Natural killer cell (primary cell): ENCODE measurements around the gene GLTPD2. TPM values are rescaled to one million over a fixed set of nuclear protein-coding genes. Genes with fewer than 3 reads are reported as not detected.

Experiments
- ATAC-seq, 3 donors: fragments of 150-1000 bp in 2 of 3; fragments of 200-7000 bp in 1 of 3; cut with Tn5 transposase; 1 replicate in 1 of 3; 2 replicates in 2 of 3; pipeline ENCODE4 v1.10.0; 2021; ENCODE audit warnings: mild to moderate bottlenecking in 2 of 3, moderate library complexity in 2 of 3
- DNase-seq, 2 donors: peaks; one replicate each; pipeline versions ENCODE4 v3.0.0 to v3.0.0-alpha.2; 2013 to 2021; ENCODE audit warnings: mixed read lengths in 1 of 2
- H3K27ac ChIP-seq: one replicate; pipeline ENCODE4 v1.5.1; 2013; ENCODE audit warnings: mild to moderate bottlenecking, low read length
- H3K27me3 ChIP-seq: one replicate; pipeline ENCODE4 v1.6.1; 2013; ENCODE audit warnings: low read length; ENCODE audit not compliant: control insufficient read depth, insufficient read depth
- H3K36me3 ChIP-seq: one replicate; pipeline ENCODE4 v1.6.1; 2013; ENCODE audit warnings: low read length; ENCODE audit not compliant: control insufficient read depth, insufficient read depth
- H3K4me1 ChIP-seq: one replicate; pipeline ENCODE4 v1.6.1; 2013; ENCODE audit warnings: low read length; ENCODE audit not compliant: control insufficient read depth, insufficient read depth
- H3K4me3 ChIP-seq: one replicate; pipeline ENCODE4 v1.5.1; 2013; ENCODE audit warnings: low read length
- H3K9me3 ChIP-seq: one replicate; pipeline ENCODE4 v1.6.1; 2013; ENCODE audit warnings: low read length; ENCODE audit not compliant: control insufficient read depth, insufficient read depth
- H3K27ac Mint-ChIP-seq, 2 donors: one replicate each; pipeline ENCODE4 v1.8.0; 2022; ENCODE audit warnings: mild to moderate bottlenecking in 2 of 2, mixed read lengths in 2 of 2, moderate library complexity in 1 of 2
- H3K27me3 Mint-ChIP-seq, 2 donors: one replicate each; pipeline ENCODE4 v1.8.0; 2022; ENCODE audit warnings: low read depth in 2 of 2, mixed read lengths in 2 of 2
- H3K36me3 Mint-ChIP-seq: one replicate; pipeline ENCODE4 v1.8.0; 2022; ENCODE audit warnings: mixed read lengths
- H3K4me1 Mint-ChIP-seq, 2 donors: one replicate each; pipeline ENCODE4 v1.8.0; 2022; ENCODE audit warnings: mixed read lengths in 2 of 2
- H3K4me3 Mint-ChIP-seq: one replicate; pipeline ENCODE4 v1.8.0; 2022; ENCODE audit warnings: mild to moderate bottlenecking, moderate library complexity, mixed read lengths
- H3K9me3 Mint-ChIP-seq, 2 donors: one replicate each; pipeline ENCODE4 v1.8.0; 2022; ENCODE audit warnings: mixed read lengths in 2 of 2
- CTCF ChIP-seq: fragments of 200-600 bp; IDR thresholded peaks from one replicate; pipeline ENCODE4 v1.8.0; 2022; ENCODE audit warnings: antibody characterized with exemption
- WGBS: methylation state at CpG from one replicate; pipeline ENCODE4 v1.1.7; 2013; ENCODE audit warnings: missing lambda C conversion rate; ENCODE audit not compliant: insufficient coverage; 5-methylcytosine and 5-hydroxymethylcytosine counted together
- intact Hi-C: fragments of 100-400 bp; cut with micrococcal nuclease; formaldehyde crosslinking; loops from one replicate; pipeline ENCODE4 v1.14.2; 2022
- total RNA-seq, 4 donors: library from RNA; stranded (reverse); fragments of 120-200 nt in 1 of 4; gene quantifications; one replicate each; pipeline versions ENCODE4 v1.2.3 to v1.2.4, GENCODE V29; 2013 to 2022

Gene GLTPD2
- total RNA-seq, 3 donors from 2014 or later (not counting 1 experiment from before 2014, with no cell fraction given): not detected

- ATAC-seq (peak; percentile 49 to 77 (median 75)), DNase-seq (peak in 1 of 2 donors; percentile 72)
- no peak for TF ChIP-seq CTCF
- intact Hi-C loops: no loop called here
- Histone ChIP-seq H3K9me3 (no peaks in the 10 kb centered on the region), H3K4me1 (peaks cover 13% of the 10 kb centered on the region), H3K27ac (no peak overlapping the region), H3K27me3 (peaks cover 14% of the 10 kb centered on the region), H3K4me3 (no peak overlapping the region), H3K36me3 (no peaks in the 10 kb centered on the region)
- Mint-ChIP-seq H3K4me3 (peak overlapping the region; percentile 39), H3K27ac (peak overlapping the region in 1 of 2 donors; percentile 62), H3K36me3 (no peaks in the 10 kb centered on the region), H3K9me3 (no peaks in the 10 kb centered on the region), H3K27me3 (peaks cover 34 to 43% of the 10 kb centered on the region in 2 donors), H3K4me1 (peaks cover 13 to 22% of the 10 kb centered on the region in 2 donors)
- WGBS: under 1% methylated on average over 5 of the region's 5 CpGs
Measured at GRCh38 chr17:4747847-4748246, 40.9 kb upstream of the GLTPD2 start.

GRCh38 chr17:4748686-4749085 is 40.1 kb upstream of the GLTPD2 start:
- Mint-ChIP-seq H3K9me3 (no peaks in the 10 kb centered on the region), H3K27me3 (peaks cover 37 to 42% of the 10 kb centered on the region in 2 donors), H3K27ac (peak overlapping the region in 1 of 2 donors; percentile 62), H3K4me1 (peaks cover 13 to 22% of the 10 kb centered on the region in 2 donors), H3K36me3 (no peaks in the 10 kb centered on the region), H3K4me3 (no peak overlapping the region)
- WGBS: 65% methylated on average over 2 of the region's 4 CpGs
- Histone ChIP-seq H3K4me3 (no peak overlapping the region), H3K27ac (no peak overlapping the region), H3K4me1 (peaks cover 13% of the 10 kb centered on the region), H3K27me3 (peaks cover 14% of the 10 kb centered on the region), H3K36me3 (no peaks in the 10 kb centered on the region), H3K9me3 (no peaks in the 10 kb centered on the region)
- intact Hi-C loops: no loop called here
- no peak for DNase-seq
- no peak for ATAC-seq
- TF ChIP-seq CTCF: no peak

- H3K4me3 ChIP-seq: no peak overlapping the region
- H3K9me3 Mint-ChIP-seq: no peaks in the 10 kb centered on the region
- peaks cover 9% of the 10 kb centered on the region for H3K27me3 ChIP-seq
- H3K4me3 Mint-ChIP-seq: no peak overlapping the region
- H3K36me3 ChIP-seq: no peaks in the 10 kb centered on the region
- H3K9me3 ChIP-seq: no peaks in the 10 kb centered on the region
- 51% methylated on average over 3 of the region's 3 CpGs for WGBS
- no peaks in the 10 kb centered on the region for H3K36me3 Mint-ChIP-seq
- intact Hi-C loops: no loop called here
- peaks cover 6% of the 10 kb centered on the region for H3K4me1 ChIP-seq
- H3K27ac Mint-ChIP-seq: no peak overlapping the region
- peaks cover 40 to 50% of the 10 kb centered on the region in 2 donors for H3K27me3 Mint-ChIP-seq
- DNase-seq (no peak), ATAC-seq (no peak)
- peaks cover 13% of the 10 kb centered on the region in 2 donors for H3K4me1 Mint-ChIP-seq
- H3K27ac ChIP-seq: no peak overlapping the region
- no peak for TF ChIP-seq CTCF
Measured at GRCh38 chr17:4750606-4751005, 38.2 kb upstream of the GLTPD2 start.

DNA sequence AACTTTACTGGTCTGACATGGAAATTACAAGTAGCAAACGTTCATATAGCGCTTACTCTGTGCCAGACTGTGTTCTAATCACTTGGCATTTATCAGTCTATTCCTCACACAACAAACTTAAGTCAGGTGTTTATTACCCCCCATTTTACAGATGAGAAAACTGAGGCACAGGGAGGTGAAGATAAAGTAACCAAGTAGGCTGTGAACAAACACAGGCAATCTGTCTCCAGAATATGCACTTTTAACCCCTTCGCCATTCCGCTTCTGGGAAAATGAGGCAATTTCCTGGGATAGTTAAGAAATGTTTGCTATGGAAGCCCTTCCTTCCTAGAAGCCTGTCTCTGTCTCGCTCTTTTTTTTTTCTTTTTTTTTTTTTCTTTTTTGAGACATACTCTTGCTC is 36.8 kb upstream of the GLTPD2 start:
- no peaks in the 10 kb centered on the region for H3K36me3 Mint-ChIP-seq
- H3K4me1 Mint-ChIP-seq: peaks cover 13% of the 10 kb centered on the region in 2 donors
- TF ChIP-seq CTCF: no peak
- Histone ChIP-seq H3K36me3 (no peaks in the 10 kb centered on the region), H3K9me3 (no peaks in the 10 kb centered on the region), H3K4me3 (no peak overlapping the region), H3K27ac (no peak overlapping the region), H3K4me1 (peaks cover 6% of the 10 kb centered on the region), H3K27me3 (peaks cover 9% of the 10 kb centered on the region)
- no peak overlapping the region for H3K27ac Mint-ChIP-seq
- no peaks in the 10 kb centered on the region for H3K9me3 Mint-ChIP-seq
- no peak for DNase-seq
- intact Hi-C loops: no loop called here
- no peak for ATAC-seq
- no peak overlapping the region for H3K4me3 Mint-ChIP-seq
- WGBS: 88% methylated on average over 5 of the region's 5 CpGs
- H3K27me3 Mint-ChIP-seq: peaks cover 33 to 50% of the 10 kb centered on the region in 2 donors
